ENCODE data around the gene MADCAM1. TPM values are rescaled to one million over a fixed set of nuclear protein-coding genes. Genes with fewer than 3 reads are reported as not detected.

The MADCAM1 gene
- total and polyA plus RNA-seq, 10 of the 15 experiments (the other 5 are each of a cell fraction or from before 2014, with no cell fraction given): 0.06 to 0.32 (median 0.31) TPM; not detected in 5

GRCh38 chr19:478236-478903 lies 17.9 kb upstream of the MADCAM1 start (continued):
- no peak for TF ChIP-seq EP300 (IDR thresholded peaks at IDR 0.05; ENCODE audit: borderline replicate concordance in 1 of 2, control insufficient read depth in 1 of 2, low read depth in 2 of 2, low read length in 2 of 2)
- TF ChIP-seq IRF4 (IDR thresholded peaks at IDR 0.05; ENCODE audit: low read depth, low read length): no peak
- no peak for TF ChIP-seq SMARCA5 (IDR thresholded peaks at IDR 0.05)

GRCh38 chr19:478976-479375 lies 17.3 kb upstream of the MADCAM1 start:
- no peak for FAIRE-seq
- no peaks in the 10 kb centered on the region for H3K4me1 ChIP-seq (ENCODE audit: control insufficient read depth, insufficient read depth, low read length)
- no peak overlapping the region for H3K9ac ChIP-seq (ENCODE audit: control insufficient read depth, insufficient read depth, low read length)
- TF ChIP-seq POLR2A (IDR thresholded peaks at IDR 0.05; ENCODE audit: low read depth, low read length) (no peak), EED (IDR thresholded peaks at IDR 0.05; ENCODE audit: low read depth) (no peak), ASH2L (IDR thresholded peaks at IDR 0.05; ENCODE audit: borderline replicate concordance, low read depth) (no peak), MEF2B (IDR thresholded peaks at IDR 0.05; ENCODE audit: partially characterized antibody, poor library complexity, severe bottlenecking) (no peak), NFYA (IDR thresholded peaks at IDR 0.05; ENCODE audit: borderline replicate concordance, low read depth, low read length) (no peak), BCL11A (IDR thresholded peaks at IDR 0.05; ENCODE audit: low read depth, low read length) (no peak), ZBTB33 (IDR thresholded peaks at IDR 0.05) (no peak), BRCA1 (IDR thresholded peaks at IDR 0.05; ENCODE audit: low read depth, low read length) (no peak), KDM1A (IDR thresholded peaks at IDR 0.05; ENCODE audit: borderline replicate concordance) (no peak), IRF4 (IDR thresholded peaks at IDR 0.05; ENCODE audit: low read depth, low read length) (no peak), CHD1 (IDR thresholded peaks at IDR 0.05; ENCODE audit: low read depth, low read length) (no peak), RCOR1 (conservative IDR thresholded peaks at IDR 0.05; ENCODE audit: low read depth, low read length) (no peak), MAX (IDR thresholded peaks at IDR 0.05; ENCODE audit: low read depth, low read length) (no peak), E2F4 (IDR thresholded peaks at IDR 0.05; ENCODE audit: low read depth, low read length) (no peak)
- TF ChIP-seq, protein P1, sequence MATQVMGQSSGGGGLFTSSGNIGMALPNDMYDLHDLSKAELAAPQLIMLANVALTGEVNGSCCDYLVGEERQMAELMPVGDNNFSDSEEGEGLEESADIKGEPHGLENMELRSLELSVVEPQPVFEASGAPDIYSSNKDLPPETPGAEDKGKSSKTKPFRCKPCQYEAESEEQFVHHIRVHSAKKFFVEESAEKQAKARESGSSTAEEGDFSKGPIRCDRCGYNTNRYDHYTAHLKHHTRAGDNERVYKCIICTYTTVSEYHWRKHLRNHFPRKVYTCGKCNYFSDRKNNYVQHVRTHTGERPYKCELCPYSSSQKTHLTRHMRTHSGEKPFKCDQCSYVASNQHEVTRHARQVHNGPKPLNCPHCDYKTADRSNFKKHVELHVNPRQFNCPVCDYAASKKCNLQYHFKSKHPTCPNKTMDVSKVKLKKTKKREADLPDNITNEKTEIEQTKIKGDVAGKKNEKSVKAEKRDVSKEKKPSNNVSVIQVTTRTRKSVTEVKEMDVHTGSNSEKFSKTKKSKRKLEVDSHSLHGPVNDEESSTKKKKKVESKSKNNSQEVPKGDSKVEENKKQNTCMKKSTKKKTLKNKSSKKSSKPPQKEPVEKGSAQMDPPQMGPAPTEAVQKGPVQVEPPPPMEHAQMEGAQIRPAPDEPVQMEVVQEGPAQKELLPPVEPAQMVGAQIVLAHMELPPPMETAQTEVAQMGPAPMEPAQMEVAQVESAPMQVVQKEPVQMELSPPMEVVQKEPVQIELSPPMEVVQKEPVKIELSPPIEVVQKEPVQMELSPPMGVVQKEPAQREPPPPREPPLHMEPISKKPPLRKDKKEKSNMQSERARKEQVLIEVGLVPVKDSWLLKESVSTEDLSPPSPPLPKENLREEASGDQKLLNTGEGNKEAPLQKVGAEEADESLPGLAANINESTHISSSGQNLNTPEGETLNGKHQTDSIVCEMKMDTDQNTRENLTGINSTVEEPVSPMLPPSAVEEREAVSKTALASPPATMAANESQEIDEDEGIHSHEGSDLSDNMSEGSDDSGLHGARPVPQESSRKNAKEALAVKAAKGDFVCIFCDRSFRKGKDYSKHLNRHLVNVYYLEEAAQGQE (IDR thresholded peaks at IDR 0.05; ENCODE audit: low read depth, low read length): no peak
- H3K27ac ChIP-seq (ENCODE audit: control insufficient read depth, insufficient read depth): no peak overlapping the region
- 64% methylated on average over 14 of the region's 14 CpGs for WGBS (ENCODE audit: insufficient coverage, insufficient replicate concordance, low lambda C conversion rate, missing lambda C conversion rate)
- no peaks in the 10 kb centered on the region for H3K36me3 ChIP-seq (ENCODE audit: control insufficient read depth in 2 of 2, insufficient read depth in 2 of 2, low read length in 1 of 2)
- no peaks in the 10 kb centered on the region for H4K20me1 ChIP-seq (ENCODE audit: control insufficient read depth, insufficient read depth)
- no peak overlapping the region for H3K4me3 ChIP-seq
- in situ Hi-C loops (cut with MboI): no loop called here
- ChIA-PET SMC1A (ENCODE audit: uncharacterized antibody, unreplicated experiment) (no interaction called here), POLR2A (no interaction called here), CTCF (no interaction called here), RAD21 (ENCODE audit: unreplicated experiment) (no interaction called here)
- intact Hi-C loops (cut with micrococcal nuclease; ENCODE audit: unreplicated experiment): no loop called here
- no peak overlapping the region for H3K4me2 ChIP-seq (ENCODE audit: control insufficient read depth, insufficient read depth)
- BruUV-seq (replicated peaks): no TSS peak
- H3K9me3 ChIP-seq (replicated peaks; ENCODE audit: control insufficient read depth, insufficient read depth, low read length): no peaks in the 10 kb centered on the region; the same call in 2 of the 3 replicates
- H3K79me2 ChIP-seq (ENCODE audit: control insufficient read depth, insufficient read depth, low read length): no peaks in the 10 kb centered on the region
- no peaks in the 10 kb centered on the region for H3K27me3 ChIP-seq (replicated peaks in 1 of 2; ENCODE audit: control insufficient read depth in 2 of 2, insufficient read depth in 2 of 2, low read length in 1 of 2)
- DNase-seq (ENCODE audit: low read depth, low spot score): no peak
- ATAC-seq: no peak
- H2AFZ ChIP-seq (ENCODE audit: control insufficient read depth, low read depth, low read length): no peak overlapping the region
